Fibroblast of lung (primary cell): ENCODE results near the gene CAPN10. TPM values are rescaled to one million over a fixed set of nuclear protein-coding genes. Genes with fewer than 3 reads are reported as not detected.

Experiments
- DNase-seq, 2 donors: peaks; one replicate each; pipeline versions ENCODE4 v3.0.0 to v3.0.0-alpha.2; 2010; ENCODE audit warnings: low read depth in 2 of 2
- H2AFZ ChIP-seq: 2 replicates; pipeline ENCODE4 v1.5.1; 2012; ENCODE audit warnings: low read length, control low read depth, inconsistent platforms
- H3K27ac ChIP-seq: 2 replicates; pipeline ENCODE4 v1.5.1; 2011; ENCODE audit warnings: low read length, control low read depth; ENCODE audit not compliant: insufficient read depth
- H3K27me3 ChIP-seq: 2 replicates; pipeline ENCODE4 v1.5.1; 2011; ENCODE audit warnings: mild to moderate bottlenecking, low read length; ENCODE audit not compliant: control insufficient read depth, insufficient read depth
- H3K36me3 ChIP-seq: 2 replicates; pipeline ENCODE4 v1.5.1; 2011; ENCODE audit warnings: low read length; ENCODE audit not compliant: control insufficient read depth, insufficient read depth
- H3K4me1 ChIP-seq: 2 replicates; pipeline ENCODE4 v1.5.1; 2011; ENCODE audit warnings: low read length; ENCODE audit not compliant: control insufficient read depth, insufficient read depth; ENCODE audit errors: extremely low read depth
- H3K4me2 ChIP-seq: 2 replicates; pipeline ENCODE4 v1.5.1; 2011; ENCODE audit warnings: low read length, control low read depth; ENCODE audit not compliant: insufficient read depth; ENCODE audit errors: extremely low read depth
- H3K4me3 ChIP-seq, 4 experiments: fragments of 200-600 bp in 1 of 4; sonication (generic) in 1 of 4; replicated peaks in 1 of 4; 2 replicates each; pipeline ENCODE4 v1.5.1; 2011 to 2016; ENCODE audit warnings: low read length in 4 of 4, low read depth in 3 of 4, mild to moderate bottlenecking in 3 of 4, control low read depth in 2 of 4, inconsistent platforms in 1 of 4, mixed read lengths in 1 of 4; ENCODE audit not compliant: insufficient read depth in 1 of 4; ENCODE audit errors: control extremely low read depth in 1 of 4
- H3K79me2 ChIP-seq: 2 replicates; pipeline ENCODE4 v1.5.1; 2012; ENCODE audit warnings: mild to moderate bottlenecking, low read length, inconsistent platforms; ENCODE audit not compliant: control insufficient read depth, insufficient read depth
- H3K9ac ChIP-seq: 2 replicates; pipeline ENCODE4 v1.5.1; 2011; ENCODE audit warnings: mild to moderate bottlenecking, low read length, control low read depth; ENCODE audit not compliant: insufficient read depth
- H3K9me3 ChIP-seq: 2 replicates; pipeline ENCODE4 v1.5.1; 2012; ENCODE audit warnings: low read depth, low read length; ENCODE audit not compliant: control insufficient read depth, insufficient read depth
- H4K20me1 ChIP-seq: 2 replicates; pipeline ENCODE4 v1.5.1; 2011; ENCODE audit warnings: low read length; ENCODE audit not compliant: control insufficient read depth, insufficient read depth; ENCODE audit errors: extremely low read depth
- EZH2 ChIP-seq: IDR thresholded peaks from 2 replicates; pipeline ENCODE4 v1.5.1; 2012; ENCODE audit warnings: low read length, control low read depth, mild to moderate bottlenecking; ENCODE audit errors: missing control alignments
- polyA plus RNA-seq, 2 donors: library from polyadenylated mRNA; depleted of rRNA in 1 of 2; stranded (reverse) in 1 of 2; unstranded in 1 of 2; fragments of >200 nt; gene quantifications; 2 replicates each; pipeline ENCODE4 v1.2.1, GENCODE V29; 2011 to 2012; ENCODE audit warnings: missing spikeins in 1 of 2
- total RNA-seq: library from RNA; depleted of rRNA; stranded (reverse); fragments of >200 nt; gene quantifications from 2 replicates; pipeline ENCODE4 v1.2.1, GENCODE V29; 2014
- TF ChIP-seq, protein P1 (sequence below), 2 donors: IDR thresholded peaks in 1 of 2; conservative IDR thresholded peaks in 1 of 2; 1 replicate in 1 of 2; 2 replicates in 1 of 2; pipeline ENCODE4 v1.5.1; 2011 to 2012; ENCODE audit warnings: low read length in 2 of 2, control low read depth in 1 of 2, inconsistent platforms in 1 of 2, low read depth in 1 of 2, mild to moderate bottlenecking in 1 of 2

CAPN10 gene
- total and polyA plus RNA-seq, 2 donors (not counting 1 experiment from before 2014, with no cell fraction given), result 3.6 to 23.0 TPM

- Histone ChIP-seq H3K4me1 (no peaks in the 10 kb centered on the region), H3K36me3 (peaks cover 5% of the 10 kb centered on the region), H3K4me2 (no peak overlapping the region), H3K27ac (no peak overlapping the region), H3K9me3 (no peaks in the 10 kb centered on the region), H3K4me3 (no peak overlapping the region), H2AFZ (no peak overlapping the region), H3K79me2 (no peaks in the 10 kb centered on the region), H4K20me1 (no peaks in the 10 kb centered on the region), H3K9ac (no peak overlapping the region), H3K27me3 (no peaks in the 10 kb centered on the region)
- TF ChIP-seq, protein P1, sequence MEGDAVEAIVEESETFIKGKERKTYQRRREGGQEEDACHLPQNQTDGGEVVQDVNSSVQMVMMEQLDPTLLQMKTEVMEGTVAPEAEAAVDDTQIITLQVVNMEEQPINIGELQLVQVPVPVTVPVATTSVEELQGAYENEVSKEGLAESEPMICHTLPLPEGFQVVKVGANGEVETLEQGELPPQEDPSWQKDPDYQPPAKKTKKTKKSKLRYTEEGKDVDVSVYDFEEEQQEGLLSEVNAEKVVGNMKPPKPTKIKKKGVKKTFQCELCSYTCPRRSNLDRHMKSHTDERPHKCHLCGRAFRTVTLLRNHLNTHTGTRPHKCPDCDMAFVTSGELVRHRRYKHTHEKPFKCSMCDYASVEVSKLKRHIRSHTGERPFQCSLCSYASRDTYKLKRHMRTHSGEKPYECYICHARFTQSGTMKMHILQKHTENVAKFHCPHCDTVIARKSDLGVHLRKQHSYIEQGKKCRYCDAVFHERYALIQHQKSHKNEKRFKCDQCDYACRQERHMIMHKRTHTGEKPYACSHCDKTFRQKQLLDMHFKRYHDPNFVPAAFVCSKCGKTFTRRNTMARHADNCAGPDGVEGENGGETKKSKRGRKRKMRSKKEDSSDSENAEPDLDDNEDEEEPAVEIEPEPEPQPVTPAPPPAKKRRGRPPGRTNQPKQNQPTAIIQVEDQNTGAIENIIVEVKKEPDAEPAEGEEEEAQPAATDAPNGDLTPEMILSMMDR (conservative IDR thresholded peaks at IDR 0.05 in 1 of 2, IDR thresholded peaks at IDR 0.05 in 1 of 2; ENCODE audit: low read depth in 1 of 2, low read length in 2 of 2), result no peak
- TF ChIP-seq EZH2, result no peak
- no peak for DNase-seq
Measured at GRCh38 chr2:240602266-240603050, 15.9 kb downstream of the CAPN10 start.

- Histone ChIP-seq H3K79me2 (no peaks in the 10 kb centered on the region), H3K27me3 (no peaks in the 10 kb centered on the region), H3K4me3 (no peak overlapping the region), H3K27ac (no peak overlapping the region), H4K20me1 (no peaks in the 10 kb centered on the region), H3K9ac (no peak overlapping the region), H3K4me2 (no peak overlapping the region), H3K9me3 (no peaks in the 10 kb centered on the region), H3K36me3 (peaks cover 1% of the 10 kb centered on the region), H3K4me1 (no peaks in the 10 kb centered on the region), H2AFZ (no peak overlapping the region)
- no peak for TF ChIP-seq EZH2
- TF ChIP-seq, protein P1 (conservative IDR thresholded peaks at IDR 0.05 in 1 of 2, IDR thresholded peaks at IDR 0.05 in 1 of 2; ENCODE audit: low read depth in 1 of 2, low read length in 2 of 2), result no peak
- DNase-seq, result no peak
Measured at GRCh38 chr2:240603081-240603835, 16.7 kb downstream of the CAPN10 start.

DNA sequence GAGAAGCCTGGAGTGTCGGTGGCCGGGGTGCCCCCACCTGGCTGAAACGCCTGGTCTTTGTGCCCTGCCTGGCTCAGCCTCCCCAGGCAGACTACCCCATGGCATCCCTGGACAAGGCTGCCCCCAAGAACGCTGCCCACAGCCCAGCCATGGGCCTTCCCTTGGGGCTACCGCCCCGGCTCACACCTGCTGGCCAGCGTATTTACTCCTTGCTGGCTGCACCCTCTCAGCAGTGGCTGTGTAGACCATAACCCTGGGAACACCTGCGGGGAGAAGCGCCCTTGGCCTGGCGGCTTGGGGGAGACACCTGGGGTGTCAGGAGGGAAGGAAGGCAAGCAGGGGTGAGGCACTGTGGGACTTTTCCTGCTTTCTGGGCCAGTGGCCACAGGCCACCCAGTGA, 17.3 kb downstream of the CAPN10 start:
- H4K20me1 ChIP-seq, result no peaks in the 10 kb centered on the region
- no peak overlapping the region for H2AFZ ChIP-seq
- no peaks in the 10 kb centered on the region for H3K4me1 ChIP-seq
- TF ChIP-seq, protein P1 (conservative IDR thresholded peaks at IDR 0.05 in 1 of 2, IDR thresholded peaks at IDR 0.05 in 1 of 2; ENCODE audit: low read depth in 1 of 2, low read length in 2 of 2), result no peak
- no peak for TF ChIP-seq EZH2
- H3K36me3 ChIP-seq, result no peaks in the 10 kb centered on the region
- H3K4me3 ChIP-seq, result no peak overlapping the region
- H3K9ac ChIP-seq, result no peak overlapping the region
- H3K27ac ChIP-seq, result no peak overlapping the region
- H3K9me3 ChIP-seq, result no peaks in the 10 kb centered on the region
- H3K27me3 ChIP-seq, result no peaks in the 10 kb centered on the region
- no peak overlapping the region for H3K4me2 ChIP-seq
- DNase-seq, result no peak
- no peaks in the 10 kb centered on the region for H3K79me2 ChIP-seq
